ENCODE results near the gene ASAH2.

The ASAH2 gene

GRCh38 chr10:50222199-50222598, 29.1 kb downstream of the ASAH2 start:
- ChIA-PET CTCF (no interaction called here), POLR2A (no interaction called here)
- TF ChIP-seq FOXA1 (IDR thresholded peaks at IDR 0.05) (no peak), HDGF (IDR thresholded peaks at IDR 0.05; ENCODE audit: borderline replicate concordance) (no peak)
- DNase-seq (ENCODE audit: extremely low spot score), result no peak

GRCh38 chr10:50221470-50221869, 29.8 kb downstream of the ASAH2 start:
- POLR2A ChIA-PET, result interaction anchor here (0.6 kb wide), 1 partner anchor 8 kb away, joined by 3 read pairs; no protein-coding TSS in a partner anchor
- CTCF ChIA-PET, result no interaction called here
- no peak for DNase-seq (ENCODE audit: extremely low spot score)
- TF ChIP-seq ZNF384 (IDR thresholded peaks at IDR 0.05) (no peak), FOXM1 (IDR thresholded peaks at IDR 0.05; ENCODE audit: borderline replicate concordance) (no peak), BHLHE40 (IDR thresholded peaks at IDR 0.05; ENCODE audit: borderline replicate concordance) (no peak), HDGF (IDR thresholded peaks at IDR 0.05; ENCODE audit: borderline replicate concordance) (no peak), TARDBP (IDR thresholded peaks at IDR 0.05) (no peak), FOXK2 (IDR thresholded peaks at IDR 0.05) (no peak), FOXA1 (IDR thresholded peaks at IDR 0.05) (no peak), SUZ12 (IDR thresholded peaks at IDR 0.05) (no peak), SP1 (IDR thresholded peaks at IDR 0.05) (no peak), CTBP1 (IDR thresholded peaks at IDR 0.05; ENCODE audit: borderline replicate concordance) (no peak), ELF4 (IDR thresholded peaks at IDR 0.05) (no peak), ARNT (IDR thresholded peaks at IDR 0.05) (no peak), L3MBTL2 (conservative IDR thresholded peaks at IDR 0.05) (no peak), PKNOX1 (IDR thresholded peaks at IDR 0.05) (no peak), LEF1 (IDR thresholded peaks at IDR 0.05; ENCODE audit: borderline replicate concordance) (no peak), NFRKB (IDR thresholded peaks at IDR 0.05) (no peak)

- no peak for DNase-seq (ENCODE audit: extremely low spot score)
- ChIA-PET POLR2A (no interaction called here), CTCF (no interaction called here)
- TF ChIP-seq SUZ12 (IDR thresholded peaks at IDR 0.05) (no peak), FOXA1 (IDR thresholded peaks at IDR 0.05) (no peak), HDGF (IDR thresholded peaks at IDR 0.05; ENCODE audit: borderline replicate concordance) (no peak), ZNF384 (IDR thresholded peaks at IDR 0.05) (no peak), FOXM1 (IDR thresholded peaks at IDR 0.05; ENCODE audit: borderline replicate concordance) (no peak), BHLHE40 (IDR thresholded peaks at IDR 0.05; ENCODE audit: borderline replicate concordance) (no peak), L3MBTL2 (conservative IDR thresholded peaks at IDR 0.05) (no peak), PKNOX1 (IDR thresholded peaks at IDR 0.05) (no peak), NFRKB (IDR thresholded peaks at IDR 0.05) (no peak), LEF1 (IDR thresholded peaks at IDR 0.05; ENCODE audit: borderline replicate concordance) (no peak), TARDBP (IDR thresholded peaks at IDR 0.05) (no peak), ARNT (IDR thresholded peaks at IDR 0.05) (no peak), ELF4 (IDR thresholded peaks at IDR 0.05) (no peak), FOXK2 (IDR thresholded peaks at IDR 0.05) (no peak), CTBP1 (IDR thresholded peaks at IDR 0.05; ENCODE audit: borderline replicate concordance) (no peak), SP1 (IDR thresholded peaks at IDR 0.05) (no peak)
Measured at GRCh38 chr10:50219646-50220045, 31.7 kb downstream of the ASAH2 start.

- ChIA-PET CTCF (no interaction called here), POLR2A (no interaction called here)
Measured at GRCh38 chr10:50219200-50219599, 32.1 kb downstream of the ASAH2 start.

DNA sequence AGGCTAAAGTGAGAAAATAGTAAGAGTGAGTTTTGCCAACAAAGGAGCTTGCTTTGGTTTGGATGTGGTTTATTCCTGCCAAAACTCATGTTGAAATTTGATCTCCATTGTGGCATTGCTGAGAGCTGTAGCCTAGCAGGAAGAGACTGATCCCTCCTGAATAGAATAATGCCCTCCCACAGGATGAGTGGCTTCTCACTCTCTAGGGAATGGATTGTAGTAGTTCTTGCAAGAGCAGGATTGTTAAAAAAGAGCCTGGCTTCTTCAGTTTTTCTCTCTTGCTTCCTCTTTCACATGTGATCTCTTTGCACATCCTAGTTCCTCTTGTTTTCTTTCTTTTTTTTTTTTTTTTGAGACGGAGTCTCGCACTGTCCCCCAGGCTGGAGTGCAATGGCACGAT, 34.4 kb downstream of the ASAH2 start:
- TF ChIP-seq LEF1 (IDR thresholded peaks at IDR 0.05; ENCODE audit: borderline replicate concordance) (no peak), ELF4 (IDR thresholded peaks at IDR 0.05) (no peak), SUZ12 (IDR thresholded peaks at IDR 0.05) (no peak), ARNT (IDR thresholded peaks at IDR 0.05) (no peak), PKNOX1 (IDR thresholded peaks at IDR 0.05) (no peak), ZNF384 (IDR thresholded peaks at IDR 0.05) (no peak), FOXK2 (IDR thresholded peaks at IDR 0.05) (no peak), CTBP1 (IDR thresholded peaks at IDR 0.05; ENCODE audit: borderline replicate concordance) (no peak), SP1 (IDR thresholded peaks at IDR 0.05) (no peak), TARDBP (IDR thresholded peaks at IDR 0.05) (no peak), FOXA1 (IDR thresholded peaks at IDR 0.05) (no peak), HDGF (IDR thresholded peaks at IDR 0.05; ENCODE audit: borderline replicate concordance) (no peak), NFRKB (IDR thresholded peaks at IDR 0.05) (no peak), L3MBTL2 (conservative IDR thresholded peaks at IDR 0.05) (no peak), FOXM1 (IDR thresholded peaks at IDR 0.05; ENCODE audit: borderline replicate concordance) (no peak), BHLHE40 (IDR thresholded peaks at IDR 0.05; ENCODE audit: borderline replicate concordance) (no peak)
- CTCF ChIA-PET, result no interaction called here
- POLR2A ChIA-PET, result no interaction called here
- no peak for DNase-seq (ENCODE audit: extremely low spot score)

More at GRCh38 chr10:50219200-50219599, 32.1 kb downstream of the ASAH2 start:
- DNase-seq (ENCODE audit: extremely low spot score), result no peak
- TF ChIP-seq ARNT (IDR thresholded peaks at IDR 0.05) (no peak), SP1 (IDR thresholded peaks at IDR 0.05) (no peak), BHLHE40 (IDR thresholded peaks at IDR 0.05; ENCODE audit: borderline replicate concordance) (no peak), FOXM1 (IDR thresholded peaks at IDR 0.05; ENCODE audit: borderline replicate concordance) (no peak), FOXA1 (IDR thresholded peaks at IDR 0.05) (no peak), ELF4 (IDR thresholded peaks at IDR 0.05) (no peak), ZNF384 (IDR thresholded peaks at IDR 0.05) (no peak), SUZ12 (IDR thresholded peaks at IDR 0.05) (no peak), TARDBP (IDR thresholded peaks at IDR 0.05) (no peak), NFRKB (IDR thresholded peaks at IDR 0.05) (no peak), LEF1 (IDR thresholded peaks at IDR 0.05; ENCODE audit: borderline replicate concordance) (no peak), L3MBTL2 (conservative IDR thresholded peaks at IDR 0.05) (no peak), HDGF (IDR thresholded peaks at IDR 0.05; ENCODE audit: borderline replicate concordance) (no peak), PKNOX1 (IDR thresholded peaks at IDR 0.05) (no peak), FOXK2 (IDR thresholded peaks at IDR 0.05) (no peak), CTBP1 (IDR thresholded peaks at IDR 0.05; ENCODE audit: borderline replicate concordance) (no peak)
